Measurements from ENCODE around the gene ZNF804A.

GRCh38 chr2:184644685-184645084 lies 46.4 kb downstream of the ZNF804A start:
- TF ChIP-seq CTCF (IDR thresholded peaks at IDR 0.05; ENCODE audit: insufficient read depth, low read depth, low read length): no peak
- TF ChIP-seq EZH2 (IDR thresholded peaks at IDR 0.05; ENCODE audit: insufficient read depth, low read length): no peak

Data from astrocyte (in vitro differentiated cells and primary cell).